ENCODE data around the gene ABCC1. TPM values are rescaled to one million over a fixed set of nuclear protein-coding genes. Genes with fewer than 3 reads are reported as not detected.

ABCC1 gene
- polyA plus RNA-seq, 3 donors, result 1.4 to 23.6 (median 3.0) TPM

DNA sequence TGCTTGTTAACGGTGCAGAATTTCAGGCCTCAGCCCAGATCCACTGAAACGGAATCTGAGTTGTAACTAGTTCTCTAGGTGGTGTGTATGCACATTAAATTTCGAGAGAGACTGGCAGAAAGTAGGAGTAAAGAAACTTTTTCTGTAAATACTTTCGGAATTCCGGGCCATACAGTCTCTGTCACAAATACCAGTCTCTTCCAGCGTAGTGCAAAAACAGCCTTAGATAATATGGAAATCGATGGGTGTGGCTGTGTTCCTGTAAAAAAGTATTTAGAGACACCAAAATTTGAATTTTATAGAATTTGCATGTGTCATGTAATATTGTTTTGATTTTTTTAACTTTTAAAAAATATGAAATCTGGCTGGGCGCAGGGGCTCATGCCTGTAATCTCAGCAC is 109.7 kb downstream of the ABCC1 start:
- TF ChIP-seq CTCF (IDR thresholded peaks at IDR 0.05), result no peak
- Mint-ChIP-seq H3K9me3 (no peaks in the 10 kb centered on the region), H3K4me3 (no peak overlapping the region), H3K36me3 (peaks cover 76 to 86% of the 10 kb centered on the region in 2 donors), H3K27ac (no peak overlapping the region), H3K27me3 (ENCODE audit: low read depth in 3 of 3) (peaks cover 0 to 5% (median 2%) of the 10 kb centered on the region in 3 donors), H3K4me1 (peaks cover 23% of the 10 kb centered on the region)
- 94% methylated on average over 2 of the region's 8 CpGs for WGBS (ENCODE audit: insufficient coverage)
- H3K4me2 ChIP-seq (replicated peaks; ENCODE audit: extremely low read depth, low read length, poor library complexity, severe bottlenecking), result no peak overlapping the region
- intact Hi-C loops (cut with micrococcal nuclease), result no loop called here
- H2AFZ ChIP-seq (ENCODE audit: insufficient read depth, low read depth, low read length, poor library complexity, severe bottlenecking), result no peak overlapping the region
- H4K20me1 ChIP-seq (ENCODE audit: insufficient read depth, low read length), result peaks cover 14% of the 10 kb centered on the region
- peaks cover 43 to 75% of the 10 kb centered on the region in 2 donors for H3K36me3 ChIP-seq (replicated peaks in 1 of 2; ENCODE audit: control insufficient read depth in 1 of 2, insufficient read depth in 2 of 2, low read length in 2 of 2)
- H3K4me1 ChIP-seq (ENCODE audit: control insufficient read depth in 1 of 2, insufficient read depth in 2 of 2, low read length in 2 of 2), result peaks cover 18 to 19% of the 10 kb centered on the region in 2 donors
- H3K27me3 ChIP-seq (ENCODE audit: control insufficient read depth in 2 of 2, insufficient read depth in 2 of 2, low read length in 2 of 2), result no peaks in the 10 kb centered on the region
- no peak overlapping the region for H3K4me3 ChIP-seq (replicated peaks in 1 of 3; ENCODE audit: low read depth in 2 of 3, low read length in 3 of 3)
- H3K27ac ChIP-seq (ENCODE audit: low read depth in 1 of 2, low read length in 2 of 2), result no peak overlapping the region
- DNase-seq, result no peak
- H3K9ac ChIP-seq (ENCODE audit: insufficient read depth, low read length, poor library complexity, severe bottlenecking), result no peak overlapping the region
- H3K79me2 ChIP-seq (ENCODE audit: insufficient read depth, low read length), result no peaks in the 10 kb centered on the region
- H3K9me3 ChIP-seq (replicated peaks in 1 of 2; ENCODE audit: control insufficient read depth in 1 of 2, insufficient read depth in 1 of 2, low read length in 2 of 2), result no peaks in the 10 kb centered on the region

DNA sequence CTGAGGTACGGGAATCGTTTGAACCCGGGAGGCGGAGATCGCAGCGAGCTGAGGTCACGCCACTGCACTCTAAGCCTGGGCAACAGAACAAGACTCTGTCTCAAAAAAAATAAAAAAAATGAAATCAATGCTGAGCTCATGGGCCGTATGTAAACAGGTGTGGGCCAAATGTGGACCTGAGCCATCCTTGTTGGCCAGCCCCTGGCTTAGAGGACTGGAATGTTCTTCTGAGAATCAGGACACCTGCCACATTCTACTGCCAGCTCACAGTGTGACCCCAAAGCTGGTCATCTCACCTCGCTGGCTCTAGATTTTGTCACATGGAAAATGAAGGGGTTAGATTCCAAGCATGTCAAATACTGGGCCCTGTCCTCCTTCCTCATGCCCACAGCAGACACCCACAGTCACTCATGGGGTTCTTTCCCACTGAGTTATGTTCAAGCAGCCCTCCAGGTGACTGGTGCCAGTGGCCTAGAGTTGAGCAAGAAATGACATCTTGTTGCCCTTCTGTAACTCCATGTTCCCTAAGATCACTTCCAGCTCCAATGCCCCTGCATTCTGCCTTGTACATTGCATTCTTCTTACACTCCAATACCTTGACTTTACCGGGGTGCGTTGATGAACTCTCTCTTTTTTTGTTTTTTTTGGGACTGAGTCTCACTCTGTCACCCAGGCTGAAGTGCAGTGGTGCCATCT is 110.6 kb downstream of the ABCC1 start:
- H3K4me1 Mint-ChIP-seq, result peaks cover 23% of the 10 kb centered on the region

More for the DNA sequence above, 110.6 kb downstream of the ABCC1 start:
- intact Hi-C loops (cut with micrococcal nuclease), result loop anchor here in 1 of 2 donors (5.0 kb wide), 1 partner anchor 67 kb away; no protein-coding TSS in a partner anchor
- peak overlapping the region in 1 of 7 donors; percentile 42 for H3K27ac Mint-ChIP-seq
- H3K27me3 ChIP-seq (ENCODE audit: control insufficient read depth in 2 of 2, insufficient read depth in 2 of 2, low read length in 2 of 2), result no peaks in the 10 kb centered on the region
- WGBS (ENCODE audit: insufficient coverage), result 97% methylated on average over 9 of the region's 11 CpGs
- H3K4me2 ChIP-seq (replicated peaks; ENCODE audit: extremely low read depth, low read length, poor library complexity, severe bottlenecking), result no peak overlapping the region
- no peaks in the 10 kb centered on the region for H3K9me3 ChIP-seq (replicated peaks in 1 of 2; ENCODE audit: control insufficient read depth in 1 of 2, insufficient read depth in 1 of 2, low read length in 2 of 2)
- no peak overlapping the region for H3K27ac ChIP-seq (ENCODE audit: low read depth in 1 of 2, low read length in 2 of 2)
- H3K9me3 Mint-ChIP-seq, result no peaks in the 10 kb centered on the region
- H3K36me3 Mint-ChIP-seq, result peaks cover 77 to 86% of the 10 kb centered on the region in 2 donors
- peaks cover 43 to 75% of the 10 kb centered on the region in 2 donors for H3K36me3 ChIP-seq (replicated peaks in 1 of 2; ENCODE audit: control insufficient read depth in 1 of 2, insufficient read depth in 2 of 2, low read length in 2 of 2)
- DNase-seq, result no peak
- peaks cover 0 to 5% (median under 1%) of the 10 kb centered on the region in 3 donors for H3K27me3 Mint-ChIP-seq (ENCODE audit: low read depth in 3 of 3)
- H3K9ac ChIP-seq (ENCODE audit: insufficient read depth, low read length, poor library complexity, severe bottlenecking), result no peak overlapping the region
- peaks cover 17% of the 10 kb centered on the region for H4K20me1 ChIP-seq (ENCODE audit: insufficient read depth, low read length)
- H3K4me3 Mint-ChIP-seq, result no peak overlapping the region
- no peak overlapping the region for H2AFZ ChIP-seq (ENCODE audit: insufficient read depth, low read depth, low read length, poor library complexity, severe bottlenecking)
- TF ChIP-seq CTCF (IDR thresholded peaks at IDR 0.05), result no peak
- no peaks in the 10 kb centered on the region for H3K79me2 ChIP-seq (ENCODE audit: insufficient read depth, low read length)
- H3K4me1 ChIP-seq (ENCODE audit: control insufficient read depth in 1 of 2, insufficient read depth in 2 of 2, low read length in 2 of 2), result peaks cover 18 to 19% of the 10 kb centered on the region in 2 donors
- H3K4me3 ChIP-seq (replicated peaks in 1 of 3; ENCODE audit: low read depth in 2 of 3, low read length in 3 of 3), result no peak overlapping the region
